HUES6 (cell line): ENCODE measurements around the gene DRD4.

Experiments used
- H3K27ac ChIP-seq: 2 replicates; pipeline ENCODE4 v1.7.0; 2013; ENCODE audit warnings: low read depth, mild to moderate bottlenecking, low read length, inconsistent platforms
- H3K27me3 ChIP-seq: 2 replicates; pipeline ENCODE4 v1.6.1; 2013; ENCODE audit warnings: low read length; ENCODE audit not compliant: control insufficient read depth, insufficient read depth
- H3K36me3 ChIP-seq: 2 replicates; pipeline ENCODE4 v1.6.1; 2013; ENCODE audit warnings: low read length; ENCODE audit not compliant: control insufficient read depth, insufficient read depth
- H3K4me1 ChIP-seq: 2 replicates; pipeline ENCODE4 v1.6.1; 2013; ENCODE audit warnings: low read length; ENCODE audit not compliant: control insufficient read depth, insufficient read depth
- H3K4me3 ChIP-seq: 2 replicates; pipeline ENCODE4 v1.5.1; 2013; ENCODE audit warnings: low read depth, low read length
- H3K9ac ChIP-seq: one replicate; pipeline ENCODE4 v1.6.1; 2013; ENCODE audit warnings: mild to moderate bottlenecking, low read length
- H3K9me3 ChIP-seq: 2 replicates; pipeline ENCODE4 v1.6.1; 2013; ENCODE audit warnings: low read depth, low read length; ENCODE audit not compliant: control insufficient read depth, insufficient read depth

DRD4 gene

DNA sequence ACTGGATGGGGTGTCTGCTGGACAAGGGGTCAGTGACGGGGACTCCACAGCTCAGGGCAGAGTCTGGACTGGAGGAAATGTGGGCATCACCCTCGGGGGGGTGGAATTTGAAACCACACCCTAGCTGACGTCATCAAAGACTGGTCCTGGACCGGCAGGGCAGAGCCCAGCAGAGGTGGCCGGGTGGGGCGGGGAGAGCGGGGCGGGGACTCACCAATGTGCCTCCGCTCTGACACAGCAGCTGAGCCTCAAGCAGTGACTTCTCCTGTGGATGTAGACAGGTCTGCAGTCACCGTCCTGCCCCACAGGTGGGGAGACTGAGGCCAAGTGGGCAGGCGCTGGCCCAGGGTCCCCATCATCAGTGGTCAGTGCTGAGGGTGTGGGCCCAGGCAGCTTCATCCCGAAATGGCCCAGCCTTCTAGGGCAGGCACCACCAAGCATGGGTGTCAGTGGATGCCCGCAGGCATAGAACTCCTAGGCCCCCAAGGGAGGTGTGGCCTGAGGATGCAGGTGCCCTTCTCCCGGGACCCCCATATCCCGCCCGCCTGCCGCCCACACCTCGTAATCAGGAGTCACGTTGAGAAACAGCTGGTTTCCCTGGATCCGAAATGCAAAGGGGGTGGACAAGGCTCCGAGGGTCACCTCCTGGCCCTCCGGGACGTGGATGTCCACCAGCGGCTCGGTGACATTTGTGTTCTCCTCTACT is 12.9 kb upstream of the DRD4 start:
- Histone ChIP-seq H3K9ac (no peak overlapping the region), H3K9me3 (no peaks in the 10 kb centered on the region), H3K4me3 (no peak overlapping the region), H3K27me3 (peaks cover 5% of the 10 kb centered on the region; the same call in 1 of the 2 replicates), H3K36me3 (peaks cover 3% of the 10 kb centered on the region; the same call in 1 of the 2 replicates), H3K4me1 (0 out of 2 replicates have a peak, but pooled peaks cover 3% of the 10 kb centered on the region), H3K27ac (no peak overlapping the region)

DNA sequence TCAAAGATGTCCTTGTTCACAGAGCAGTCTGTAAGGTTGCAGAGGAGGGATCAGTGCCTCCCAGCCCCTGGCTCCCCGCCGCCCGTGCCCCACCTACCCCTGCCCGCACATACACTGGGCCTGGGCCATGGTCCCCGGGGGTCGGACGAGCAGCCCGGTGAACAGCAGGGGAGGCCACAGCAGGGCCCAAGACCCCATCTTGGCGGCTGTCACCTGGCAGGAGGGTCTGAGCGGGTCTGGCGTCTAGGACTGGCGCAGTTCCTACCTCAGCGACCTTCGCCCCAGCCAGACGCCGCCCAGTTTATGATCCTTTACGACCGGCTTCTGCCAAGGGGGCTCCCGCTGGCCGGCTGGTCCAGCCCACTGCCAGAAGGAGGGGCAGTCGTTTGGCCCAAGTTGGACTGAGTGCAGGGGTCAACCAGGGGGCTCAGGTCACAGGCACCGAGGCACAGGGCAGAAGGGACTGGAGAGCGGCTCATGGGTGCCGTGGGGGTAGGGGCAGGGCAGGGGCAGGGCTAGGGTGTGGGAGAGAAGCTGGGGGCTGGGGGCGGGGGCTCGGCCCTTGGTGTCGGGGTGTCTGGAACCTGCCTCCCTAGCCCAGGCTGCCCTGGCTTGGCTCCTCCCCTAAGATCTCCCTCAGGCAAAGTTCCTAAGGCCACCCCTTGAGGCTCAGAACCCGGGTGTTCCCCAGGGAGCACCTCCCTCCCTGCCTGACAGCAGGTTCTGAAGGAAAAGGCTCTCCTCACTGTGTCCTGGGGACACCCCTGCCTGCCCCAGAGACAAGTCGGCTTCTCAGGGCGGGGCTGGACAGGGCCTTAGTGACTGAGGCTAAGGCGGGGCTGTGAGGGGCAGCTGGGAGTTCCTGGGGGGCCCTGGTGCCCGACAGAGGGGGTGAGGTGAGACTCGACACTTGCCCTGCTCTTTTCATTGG is 12.1 kb upstream of the DRD4 start, which contains the start of gene CDHR5:
CDHR5 (minus strand) TSS at position 251 of the 931 bp plus-strand sequence; CDS start at position 198, 53 bp downstream.
- H3K4me1 ChIP-seq: 0 out of 2 replicates have a peak, but pooled peaks cover 3% of the 10 kb centered on the region
- H3K9ac ChIP-seq: no peak within 1 kb of the TSS
- no peaks in the 10 kb centered on the region for H3K9me3 ChIP-seq
- H3K27me3 ChIP-seq: peaks cover 5% of the 10 kb centered on the region; the same call in 1 of the 2 replicates
- H3K4me3 ChIP-seq: no peak within 1 kb of the TSS
- peaks cover 3% of the 10 kb centered on the region; the same call in 1 of the 2 replicates for H3K36me3 ChIP-seq
- H3K27ac ChIP-seq: no peak within 1 kb of the TSS

DNA sequence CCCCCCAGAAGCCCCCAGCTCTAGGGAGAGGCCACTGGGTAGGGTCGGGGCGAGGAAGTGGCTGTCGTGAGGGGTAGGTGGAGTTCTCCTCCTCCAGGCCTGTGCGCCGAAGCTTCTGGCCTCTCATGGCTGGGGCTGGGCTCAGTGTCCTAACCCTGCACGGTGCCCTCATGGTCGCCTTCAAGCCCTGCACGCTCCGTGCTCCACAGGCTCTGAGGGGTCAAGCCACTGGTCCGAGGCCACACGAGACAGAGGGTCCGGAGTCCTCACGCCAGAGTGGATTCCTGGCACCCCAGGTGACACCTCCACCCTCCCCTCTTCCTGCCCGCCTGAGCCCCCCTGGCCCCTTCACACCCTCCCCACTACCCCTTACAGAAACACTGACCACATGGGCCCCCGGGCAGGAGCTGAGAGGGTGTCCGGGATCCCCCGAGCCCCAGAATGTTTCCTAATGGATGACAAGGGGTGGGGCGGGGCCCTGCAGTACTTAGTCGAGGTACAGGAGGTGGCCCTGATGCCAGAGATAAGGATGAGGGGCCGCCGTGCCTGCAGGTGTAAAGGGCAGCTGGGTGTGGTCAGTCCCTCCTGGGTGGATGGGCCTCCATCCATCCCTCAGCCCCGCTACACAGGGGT is 11.3 kb upstream of the DRD4 start:
- H3K27ac ChIP-seq: no peak overlapping the region
- no peak overlapping the region for H3K4me3 ChIP-seq
- H3K36me3 ChIP-seq: peaks cover 3% of the 10 kb centered on the region; the same call in 1 of the 2 replicates
- H3K27me3 ChIP-seq: peaks cover 5% of the 10 kb centered on the region; the same call in 1 of the 2 replicates
- H3K9ac ChIP-seq: no peak overlapping the region
- no peaks in the 10 kb centered on the region for H3K9me3 ChIP-seq
- 0 out of 2 replicates have a peak, but pooled peaks cover 3% of the 10 kb centered on the region for H3K4me1 ChIP-seq

DNA sequence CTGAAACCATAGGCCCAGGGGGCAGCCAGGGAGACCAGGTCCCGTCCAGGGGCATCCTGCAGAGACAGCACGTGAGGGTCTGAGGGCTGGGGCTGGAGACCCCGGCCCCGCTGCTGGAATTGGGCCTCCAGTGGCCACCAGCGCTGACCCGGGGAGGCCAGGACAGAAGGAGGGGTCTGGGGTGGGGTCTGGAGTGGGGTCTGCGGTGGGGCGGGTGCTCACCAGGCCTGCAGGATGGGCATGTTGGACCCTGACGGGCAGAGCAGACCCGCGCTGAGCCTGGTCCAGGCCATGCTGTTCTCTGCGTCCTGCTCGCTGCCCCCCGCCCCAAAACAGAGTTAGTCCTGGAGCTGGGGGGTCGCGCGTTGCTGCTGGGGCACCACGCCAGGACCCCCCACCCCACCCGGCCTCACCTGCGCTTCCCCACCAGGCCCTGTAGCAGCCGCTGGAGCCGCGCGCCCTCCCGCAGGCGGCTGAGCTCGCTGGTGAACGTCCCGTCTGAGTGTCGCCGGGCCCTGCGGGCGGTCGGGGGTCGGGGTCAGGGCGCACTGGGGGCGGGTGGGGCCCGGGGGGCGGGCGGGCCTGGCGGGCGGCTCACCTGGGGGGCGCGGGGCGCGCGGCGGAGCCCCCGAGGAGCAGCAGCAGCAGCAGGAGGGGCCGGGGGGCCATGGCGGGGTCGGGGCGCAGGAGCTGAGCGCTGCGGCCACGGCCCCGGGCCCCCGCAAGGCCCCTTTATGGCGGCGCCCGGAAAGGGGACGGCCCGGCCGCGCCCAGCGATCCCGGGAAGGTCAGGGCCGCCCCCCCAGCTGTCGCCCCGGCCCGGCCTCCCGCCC is 10.4 kb upstream of the DRD4 start, which contains the start of gene SCT:
SCT (minus strand) TSS at position 707 of the 833 bp plus-strand sequence; CDS start at position 669, 38 bp downstream.
- H3K9me3 ChIP-seq: no peaks in the 10 kb centered on the region
- peak within 1 kb of the TSS; percentile 37; the same call in 1 of the 2 replicates for H3K4me3 ChIP-seq
- no peak within 1 kb of the TSS for H3K9ac ChIP-seq
- peaks cover 3% of the 10 kb centered on the region; the same call in 1 of the 2 replicates for H3K36me3 ChIP-seq
- H3K27me3 ChIP-seq: peaks cover 5% of the 10 kb centered on the region; the same call in 1 of the 2 replicates
- H3K27ac ChIP-seq: no peak within 1 kb of the TSS
- 0 out of 2 replicates have a peak, but pooled peaks cover 3% of the 10 kb centered on the region for H3K4me1 ChIP-seq

DNA sequence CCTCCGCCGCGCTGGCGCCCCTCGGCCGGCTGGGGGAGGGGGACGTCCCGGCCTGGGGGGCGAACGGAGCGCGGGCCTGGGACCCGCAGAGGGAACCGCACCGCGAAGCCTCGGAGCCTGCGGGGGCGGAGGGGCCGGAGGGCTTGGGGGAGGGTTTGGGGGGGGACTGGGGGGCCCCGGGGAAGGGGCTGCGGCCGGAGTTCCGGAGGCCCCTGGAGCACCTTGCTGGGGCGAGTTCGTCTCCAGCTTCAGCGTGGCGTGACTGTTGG is 9.8 kb upstream of the DRD4 start:
- Histone ChIP-seq H3K4me1 (0 out of 2 replicates have a peak, but pooled peaks cover 3% of the 10 kb centered on the region), H3K36me3 (peaks cover 3% of the 10 kb centered on the region; the same call in 1 of the 2 replicates), H3K27me3 (peaks cover 5% of the 10 kb centered on the region; the same call in 1 of the 2 replicates), H3K4me3 (no peak overlapping the region; the same call in 1 of the 2 replicates), H3K9ac (no peak overlapping the region), H3K9me3 (no peaks in the 10 kb centered on the region), H3K27ac (no peak overlapping the region)

DNA sequence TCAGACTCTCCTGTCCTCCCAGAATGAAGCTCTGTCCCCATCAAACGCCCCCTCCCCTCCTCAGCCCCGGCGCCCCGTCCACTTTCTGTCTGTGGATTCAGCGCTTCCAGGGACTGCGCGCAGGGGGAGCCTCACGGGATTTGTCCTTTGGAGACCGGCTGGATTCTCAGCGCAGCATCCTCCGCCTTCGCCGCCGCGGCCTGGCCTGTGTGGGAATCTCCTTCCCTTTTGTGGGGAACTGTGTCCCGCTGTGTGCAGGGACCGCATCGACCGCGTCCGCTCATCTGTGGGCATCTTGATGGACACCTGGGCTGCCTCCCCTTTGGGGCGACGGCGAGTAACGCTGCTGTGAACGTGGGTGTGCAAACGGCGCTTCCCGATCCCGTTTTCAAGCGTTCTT is 9.0 kb upstream of the DRD4 start:
- 0 out of 2 replicates have a peak, but pooled peaks cover 3% of the 10 kb centered on the region for H3K4me1 ChIP-seq
- H3K36me3 ChIP-seq: peaks cover 3% of the 10 kb centered on the region; the same call in 1 of the 2 replicates
- no peak overlapping the region for H3K9ac ChIP-seq
- peaks cover 5% of the 10 kb centered on the region; the same call in 1 of the 2 replicates for H3K27me3 ChIP-seq
- H3K9me3 ChIP-seq: no peaks in the 10 kb centered on the region
- H3K4me3 ChIP-seq: no peak overlapping the region
- H3K27ac ChIP-seq: no peak overlapping the region

DNA sequence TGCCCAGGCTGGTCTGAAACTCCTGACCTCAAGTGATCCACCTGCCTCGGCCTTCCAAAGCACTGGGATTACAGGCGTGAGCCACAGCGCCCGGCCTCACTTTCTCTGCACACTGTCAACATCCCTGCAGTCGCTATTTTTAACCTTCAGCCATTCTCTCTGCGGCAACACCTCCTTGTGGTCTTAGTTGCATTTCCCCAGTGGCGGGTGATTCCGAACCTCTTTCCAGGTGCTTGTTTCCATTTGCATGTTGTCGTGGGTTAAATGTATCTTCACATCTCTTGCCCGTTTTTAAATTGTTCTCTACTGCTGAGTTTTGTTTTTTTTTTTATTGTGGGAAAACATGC is 7.9 kb upstream of the DRD4 start:
- Histone ChIP-seq H3K4me1 (0 out of 2 replicates have a peak, but pooled peaks cover 3% of the 10 kb centered on the region), H3K9me3 (no peaks in the 10 kb centered on the region), H3K36me3 (peaks cover 3% of the 10 kb centered on the region; the same call in 1 of the 2 replicates), H3K27ac (no peak overlapping the region), H3K27me3 (peaks cover 5% of the 10 kb centered on the region; the same call in 1 of the 2 replicates), H3K4me3 (no peak overlapping the region), H3K9ac (no peak overlapping the region)

DNA sequence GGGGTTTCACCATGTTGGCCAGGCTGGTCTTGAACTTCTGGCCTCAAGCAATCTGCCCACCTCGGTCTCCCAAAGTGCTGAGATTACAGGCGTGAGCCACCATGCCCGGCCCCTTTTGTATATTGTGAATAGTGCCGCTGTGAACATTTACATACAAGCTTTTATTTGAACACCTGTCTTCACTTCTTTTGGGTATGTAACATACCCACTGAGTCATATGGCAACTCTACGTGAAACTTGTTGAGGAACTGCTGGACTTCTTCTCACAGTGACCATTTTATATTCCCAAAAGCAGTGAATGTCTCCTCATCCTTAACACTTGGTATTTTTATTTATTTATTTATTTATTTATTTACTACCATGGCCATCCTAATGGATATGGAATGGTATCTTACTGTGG is 6.2 kb upstream of the DRD4 start:
- Histone ChIP-seq H3K27ac (no peak overlapping the region), H3K36me3 (peaks cover 3% of the 10 kb centered on the region; the same call in 1 of the 2 replicates), H3K9ac (no peak overlapping the region), H3K9me3 (no peaks in the 10 kb centered on the region), H3K4me3 (no peak overlapping the region), H3K27me3 (peaks cover 17% of the 10 kb centered on the region), H3K4me1 (0 out of 2 replicates have a peak, but pooled peaks cover 2% of the 10 kb centered on the region)

DNA sequence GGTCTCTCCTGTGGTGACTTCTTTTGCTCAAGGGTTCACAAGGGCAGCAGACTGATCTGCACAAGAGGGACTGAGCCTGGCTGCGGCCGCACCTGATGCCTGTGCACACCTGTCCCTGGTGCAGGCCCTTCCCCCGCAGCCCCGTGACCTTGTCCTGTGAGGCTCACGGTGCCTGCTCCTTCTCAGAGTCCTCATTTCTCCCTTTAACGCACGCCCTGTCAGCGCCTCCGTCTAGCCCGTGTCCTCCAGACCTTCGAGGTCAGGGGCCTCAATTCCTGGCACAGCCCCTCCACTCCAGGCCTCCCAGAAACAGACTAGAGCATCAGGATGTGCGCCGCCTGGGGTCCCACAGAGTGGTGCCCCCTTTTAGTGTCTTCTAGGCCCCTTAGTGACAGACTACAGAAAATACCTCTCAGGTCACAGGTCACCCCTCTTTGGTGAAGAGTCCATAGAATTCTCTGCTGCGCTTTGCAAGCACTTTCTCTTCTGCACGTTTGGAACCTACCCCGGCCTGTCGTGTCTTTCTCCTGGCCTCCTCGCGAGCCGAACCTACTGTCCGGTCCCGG is 1.0 kb upstream of the DRD4 start:
- Histone ChIP-seq H3K36me3 (no peaks in the 10 kb centered on the region), H3K4me3 (no peak overlapping the region), H3K9me3 (no peaks in the 10 kb centered on the region), H3K27ac (no peak overlapping the region), H3K4me1 (peaks cover 18% of the 10 kb centered on the region), H3K9ac (no peak overlapping the region), H3K27me3 (peaks cover 48% of the 10 kb centered on the region)

DNA sequence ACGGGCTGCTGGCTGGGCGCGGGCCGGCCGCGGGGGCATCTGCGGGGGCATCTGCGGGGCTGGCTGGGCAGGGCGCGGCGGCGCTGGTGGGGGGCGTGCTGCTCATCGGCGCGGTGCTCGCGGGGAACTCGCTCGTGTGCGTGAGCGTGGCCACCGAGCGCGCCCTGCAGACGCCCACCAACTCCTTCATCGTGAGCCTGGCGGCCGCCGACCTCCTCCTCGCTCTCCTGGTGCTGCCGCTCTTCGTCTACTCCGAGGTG is 194 bp downstream of the DRD4 start:
- Histone ChIP-seq H3K4me3 (peak overlapping the region; percentile 54), H3K4me1 (peaks cover 18% of the 10 kb centered on the region), H3K27ac (no peak overlapping the region), H3K9me3 (no peaks in the 10 kb centered on the region), H3K27me3 (peaks cover 48% of the 10 kb centered on the region), H3K36me3 (no peaks in the 10 kb centered on the region), H3K9ac (peak overlapping the region; percentile 31)
